GM21360 (cell line): ENCODE measurements around the gene TTL.
A peak's percentile ranks its signal among the peaks of the same experiment; 100 is the strongest.
"Not testable (repeated sequence)": the region's sequence is repeated elsewhere in the genome, so short reads cannot be mapped to it uniquely, and the experiment has no call there.

ENCODE experiments used
- ATAC-seq: cut with Tn5 transposase; IDR thresholded peaks from one replicate; pipeline ENCODE4 v1.9.1; 2021; ENCODE audit warnings: mild to moderate bottlenecking, moderate library complexity; ENCODE audit not compliant: unreplicated experiment

TTL gene

GRCh38 chr2:112481528-112482233 is at the start of gene TTL:
TTL (plus strand) TSS chr2:112482156; CDS start chr2:112482345, 189 bp downstream.
- peak; percentile 74 for ATAC-seq

- ATAC-seq = not testable (repeated sequence)
Measured at GRCh38 chr2:112432390-112432734, 49.6 kb upstream of the TTL start.

- ATAC-seq = peak; percentile 39
Measured at GRCh38 chr2:112432735-112433479, 49.0 kb upstream of the TTL start.

- peak; percentile 98 for ATAC-seq
Measured at GRCh38 chr2:112433480-112433879, 48.5 kb upstream of the TTL start, which contains the start of gene RGPD8. RGPD8 (minus strand) TSS chr2:112433645; CDS start chr2:112433453, 192 bp downstream.

GRCh38 chr2:112433932-112434730 is 47.8 kb upstream of the TTL start:
- ATAC-seq = no peak

- not testable (repeated sequence) for ATAC-seq
Measured at GRCh38 chr2:112434890-112435715, 46.9 kb upstream of the TTL start.

GRCh38 chr2:112435716-112436431 is 46.1 kb upstream of the TTL start:
- not testable (repeated sequence) for ATAC-seq

GRCh38 chr2:112436993-112437392 is 45.0 kb upstream of the TTL start:
- not testable (repeated sequence) for ATAC-seq

- not testable (repeated sequence) for ATAC-seq
Measured at GRCh38 chr2:112437405-112437831, 44.5 kb upstream of the TTL start.

GRCh38 chr2:112438603-112439261 is 43.2 kb upstream of the TTL start:
- ATAC-seq = not testable (repeated sequence)

- ATAC-seq = not testable (repeated sequence)
Measured at GRCh38 chr2:112444256-112444655, 37.7 kb upstream of the TTL start.

- no peak for ATAC-seq
Measured at GRCh38 chr2:112449854-112450253, 32.1 kb upstream of the TTL start.

- no peak for ATAC-seq
Measured at GRCh38 chr2:112451317-112451716, 30.6 kb upstream of the TTL start.

- no peak for ATAC-seq
Measured at GRCh38 chr2:112454586-112454985, 27.4 kb upstream of the TTL start.

GRCh38 chr2:112459372-112459771 is 22.6 kb upstream of the TTL start:
- no peak for ATAC-seq

- ATAC-seq = no peak
Measured at GRCh38 chr2:112462178-112462577, 19.8 kb upstream of the TTL start.

GRCh38 chr2:112463256-112463655 is 18.7 kb upstream of the TTL start:
- no peak for ATAC-seq

GRCh38 chr2:112465382-112465781 is 16.6 kb upstream of the TTL start:
- ATAC-seq = no peak

- ATAC-seq = no peak
Measured at GRCh38 chr2:112472547-112473263, 9.3 kb upstream of the TTL start.
